ENCODE measurements around the gene SLC35F6. TPM values are rescaled to one million over a fixed set of nuclear protein-coding genes. Genes with fewer than 3 reads are reported as not detected.
"Not testable (repeated sequence)": the region's sequence is repeated elsewhere in the genome, so short reads cannot be mapped to it uniquely, and the experiment has no call there.

Gene SLC35F6
- total RNA-seq, 2 experiments from 2014 or later: 10.4 to 15.0 TPM

- no peaks in the 10 kb centered on the region for H3K36me3 ChIP-seq (ENCODE audit: insufficient read depth, low read length)
- no peak overlapping the region for H2AFZ ChIP-seq (ENCODE audit: low read length)
- no TSS peak for BruUV-seq (replicated peaks)
- H3K4me2 ChIP-seq (ENCODE audit: low read length): no peak overlapping the region
- H3K9me2 ChIP-seq (ENCODE audit: insufficient read depth, low read length): no peaks in the 10 kb centered on the region
- no peak for DNase-seq (ENCODE audit: low spot score)
- CTCF ChIA-PET (ENCODE audit: unreplicated experiment): no interaction called here
- intact Hi-C loops (cut with micrococcal nuclease; ENCODE audit: unreplicated experiment): no loop called here
- H3K27ac ChIP-seq (ENCODE audit: low read depth, low read length, poor library complexity, severe bottlenecking): no peak overlapping the region
- no peaks in the 10 kb centered on the region for H4K20me1 ChIP-seq (ENCODE audit: insufficient read depth, low read length)
- no peaks in the 10 kb centered on the region for H3K9me3 ChIP-seq (ENCODE audit: low read length)
- TF ChIP-seq EZH2phosphoT487 (IDR thresholded peaks at IDR 0.05; ENCODE audit: borderline replicate concordance, low read depth, low read length) (no peak), CTCF (conservative IDR thresholded peaks at IDR 0.05; ENCODE audit: low read length) (no peak)
- H3K4me1 ChIP-seq (ENCODE audit: insufficient read depth, low read length, poor library complexity, severe bottlenecking): no peaks in the 10 kb centered on the region
- POLR2A ChIA-PET: no interaction called here
- no peak overlapping the region for H3K4me3 ChIP-seq (ENCODE audit: low read depth, low read length, poor library complexity, severe bottlenecking)
- H3K79me2 ChIP-seq (ENCODE audit: insufficient read depth, low read depth, low read length): no peaks in the 10 kb centered on the region
These were observed 47.2 kb downstream of the SLC35F6 start for GRCh38 chr2:26811261-26811660.

- H4K20me1 ChIP-seq (ENCODE audit: insufficient read depth, low read length): no peaks in the 10 kb centered on the region
- POLR2A ChIA-PET: no interaction called here
- no peak overlapping the region for H3K4me2 ChIP-seq (ENCODE audit: low read length)
- BruUV-seq (replicated peaks): no TSS peak
- H3K4me1 ChIP-seq (ENCODE audit: insufficient read depth, low read length, poor library complexity, severe bottlenecking): no peaks in the 10 kb centered on the region
- no peak overlapping the region for H3K27ac ChIP-seq (ENCODE audit: low read depth, low read length, poor library complexity, severe bottlenecking)
- H3K79me2 ChIP-seq (ENCODE audit: insufficient read depth, low read depth, low read length): no peaks in the 10 kb centered on the region
- H3K9me3 ChIP-seq (ENCODE audit: low read length): no peaks in the 10 kb centered on the region
- H2AFZ ChIP-seq (ENCODE audit: low read length): no peak overlapping the region
- no peaks in the 10 kb centered on the region for H3K36me3 ChIP-seq (ENCODE audit: insufficient read depth, low read length)
- DNase-seq (ENCODE audit: low spot score): no peak
- CTCF ChIA-PET (ENCODE audit: unreplicated experiment): no interaction called here
- intact Hi-C loops (cut with micrococcal nuclease; ENCODE audit: unreplicated experiment): no loop called here
- H3K9me2 ChIP-seq (ENCODE audit: insufficient read depth, low read length): no peaks in the 10 kb centered on the region
- no peak overlapping the region for H3K4me3 ChIP-seq (ENCODE audit: low read depth, low read length, poor library complexity, severe bottlenecking)
- TF ChIP-seq EZH2phosphoT487 (IDR thresholded peaks at IDR 0.05; ENCODE audit: borderline replicate concordance, low read depth, low read length) (no peak), CTCF (conservative IDR thresholded peaks at IDR 0.05; ENCODE audit: low read length) (no peak)
These were observed 48.0 kb downstream of the SLC35F6 start for GRCh38 chr2:26811791-26812694.

- no TSS peak for BruUV-seq (replicated peaks)
- Histone ChIP-seq H3K9me2 (ENCODE audit: insufficient read depth, low read length) (no peaks in the 10 kb centered on the region), H3K9me3 (ENCODE audit: low read length) (no peaks in the 10 kb centered on the region), H3K4me2 (ENCODE audit: low read length) (no peak overlapping the region), H4K20me1 (ENCODE audit: insufficient read depth, low read length) (no peaks in the 10 kb centered on the region), H3K4me1 (ENCODE audit: insufficient read depth, low read length, poor library complexity, severe bottlenecking) (no peaks in the 10 kb centered on the region), H3K4me3 (ENCODE audit: low read depth, low read length, poor library complexity, severe bottlenecking) (no peak overlapping the region), H2AFZ (ENCODE audit: low read length) (no peak overlapping the region), H3K79me2 (ENCODE audit: insufficient read depth, low read depth, low read length) (no peaks in the 10 kb centered on the region), H3K27ac (ENCODE audit: low read depth, low read length, poor library complexity, severe bottlenecking) (no peak overlapping the region), H3K36me3 (ENCODE audit: insufficient read depth, low read length) (no peaks in the 10 kb centered on the region)
- CTCF ChIA-PET (ENCODE audit: unreplicated experiment): no interaction called here
- intact Hi-C loops (cut with micrococcal nuclease; ENCODE audit: unreplicated experiment): no loop called here
- POLR2A ChIA-PET: no interaction called here
- no peak for DNase-seq (ENCODE audit: low spot score)
- TF ChIP-seq EZH2phosphoT487 (IDR thresholded peaks at IDR 0.05; ENCODE audit: borderline replicate concordance, low read depth, low read length): no peak
- no peak for TF ChIP-seq CTCF (conservative IDR thresholded peaks at IDR 0.05; ENCODE audit: low read length)
These were observed 48.6 kb downstream of the SLC35F6 start for GRCh38 chr2:26812731-26813130.

- H3K9me2 ChIP-seq (ENCODE audit: insufficient read depth, low read length); BruUV-seq (replicated peaks); H3K4me2 ChIP-seq (ENCODE audit: low read length); DNase-seq (ENCODE audit: low spot score); intact Hi-C loops (cut with micrococcal nuclease; ENCODE audit: unreplicated experiment); H2AFZ ChIP-seq (ENCODE audit: low read length); H3K27ac ChIP-seq (ENCODE audit: low read depth, low read length, poor library complexity, severe bottlenecking); H3K9me3 ChIP-seq (ENCODE audit: low read length); H4K20me1 ChIP-seq (ENCODE audit: insufficient read depth, low read length); POLR2A ChIA-PET; H3K4me3 ChIP-seq (ENCODE audit: low read depth, low read length, poor library complexity, severe bottlenecking); H3K79me2 ChIP-seq (ENCODE audit: insufficient read depth, low read depth, low read length); H3K36me3 ChIP-seq (ENCODE audit: insufficient read depth, low read length); H3K4me1 ChIP-seq (ENCODE audit: insufficient read depth, low read length, poor library complexity, severe bottlenecking); CTCF ChIA-PET (ENCODE audit: unreplicated experiment): not testable (repeated sequence)
These were observed 50.1 kb downstream of the SLC35F6 start for GRCh38 chr2:26814072-26814765.
